SK-N-SH (cell line): ENCODE measurements around the gene G3BP1. TPM values are rescaled to one million over a fixed set of nuclear protein-coding genes. Genes with fewer than 3 reads are reported as not detected.

ENCODE experiments used
- CTCF ChIA-PET: fragments of 300-600, 350-600 bp; formaldehyde crosslinking; extraction: SDS; loops from one replicate; lab custom pipeline; 2021; lab: Yijun Ruan, JAX
- POLR2A ChIA-PET: fragments of 350-600 bp; sonication (Branson Sonifier 250); formaldehyde crosslinking; extraction: SDS; loops from one replicate; lab custom pipeline; 2020; ENCODE audit warnings: antibody characterized with exemption, inconsistent platforms; lab: Yijun Ruan, JAX
- DNase-seq: peaks from one replicate; pipeline ENCODE4 v3.0.0; 2012
- H2AFZ ChIP-seq: fragments of 200-600 bp; sonication (generic); 2 replicates; pipeline ENCODE4 v1.8.1; 2016; ENCODE audit warnings: antibody characterized with exemption, mild to moderate bottlenecking, low read depth
- H3F3A ChIP-seq: fragments of 200-600 bp; sonication (generic); replicated peaks from 2 replicates; pipeline ENCODE3; 2016; ENCODE audit warnings: antibody characterized with exemption, mild to moderate bottlenecking; ENCODE audit not compliant: insufficient read depth
- H3K27ac ChIP-seq, 2 experiments: fragments of 200-500 bp in 1 of 2; fragments of 200-600 bp in 1 of 2; sonication (Bioruptor generic) in 1 of 2; sonication (generic), shearing (Covaris generic) in 1 of 2; 2 replicates each; pipeline versions ENCODE4 v1.5.1 to v1.6.1; 2014 to 2016; ENCODE audit warnings: low read depth in 2 of 2, inconsistent platforms in 1 of 2, low read length in 1 of 2, mild to moderate bottlenecking in 1 of 2, mixed read lengths in 1 of 2
- H3K27me3 ChIP-seq: fragments of 200-600 bp; sonication (generic), shearing (Covaris generic); 2 replicates; pipeline ENCODE4 v1.6.1; 2016; ENCODE audit warnings: mixed run types; ENCODE audit not compliant: insufficient read depth
- H3K36me3 ChIP-seq, 2 experiments: fragments of 200-500 bp in 1 of 2; fragments of 200-600 bp in 1 of 2; sonication (Bioruptor generic) in 1 of 2; sonication (generic) in 1 of 2; replicated peaks in 1 of 2; 2 replicates each; pipeline versions ENCODE3 to v1.5.1; 2014 to 2016; ENCODE audit warnings: low read length in 1 of 2, mild to moderate bottlenecking in 1 of 2; ENCODE audit not compliant: insufficient read depth in 2 of 2, control insufficient read depth in 1 of 2
- H3K4me1 ChIP-seq, 2 experiments: fragments of 200-500 bp in 1 of 2; fragments of 200-600 bp in 1 of 2; sonication (Bioruptor generic) in 1 of 2; sonication (generic), shearing (Covaris generic) in 1 of 2; 2 replicates each; pipeline versions ENCODE4 v1.5.1 to v1.6.1; 2014 to 2016; ENCODE audit warnings: low read depth in 1 of 2, low read length in 1 of 2, mixed run types in 1 of 2; ENCODE audit not compliant: insufficient read depth in 2 of 2, control insufficient read depth in 1 of 2
- H3K4me2 ChIP-seq: fragments of 200-600 bp; sonication (generic), shearing (Covaris generic); 2 replicates; pipeline ENCODE4 v1.6.1; 2017; ENCODE audit warnings: mixed run types
- H3K4me3 ChIP-seq, 2 experiments: fragments of 200-500 bp in 1 of 2; fragments of 200-600 bp in 1 of 2; sonication (Bioruptor generic) in 1 of 2; sonication (generic), shearing (Covaris generic) in 1 of 2; 2 replicates each; pipeline versions ENCODE4 v1.5.1 to v1.8.1; 2014 to 2016; ENCODE audit warnings: low read depth in 2 of 2, inconsistent platforms in 1 of 2, low read length in 1 of 2, mild to moderate bottlenecking in 1 of 2, mixed read lengths in 1 of 2, moderate library complexity in 1 of 2
- H3K79me2 ChIP-seq: fragments of 200-600 bp; sonication (generic); 2 replicates; pipeline ENCODE4 v1.8.1; 2017; ENCODE audit warnings: mild to moderate bottlenecking; ENCODE audit not compliant: insufficient read depth
- H3K9ac ChIP-seq: fragments of 200-600 bp; sonication (generic); 2 replicates; pipeline ENCODE4 v1.6.1; 2017; ENCODE audit warnings: mixed run types
- H3K9me2 ChIP-seq: fragments of 200-600 bp; sonication (generic); 2 replicates; pipeline ENCODE4 v1.6.1; 2017; ENCODE audit warnings: mixed run types
- H3K9me3 ChIP-seq: fragments of 200-600 bp; sonication (generic); 2 replicates; pipeline ENCODE4 v1.6.1; 2017; ENCODE audit warnings: mixed run types, mild to moderate bottlenecking, moderate library complexity
- H4K20me1 ChIP-seq: fragments of 200-600 bp; sonication (generic); 2 replicates; pipeline ENCODE4 v1.6.1; 2017; ENCODE audit warnings: mild to moderate bottlenecking, mixed run types; ENCODE audit not compliant: insufficient read depth
- CHD2 ChIP-seq: fragments of 150-350 bp; IDR thresholded peaks from 2 replicates; pipeline ENCODE4 v1.6.1; 2018; ENCODE audit warnings: low read length; ENCODE audit not compliant: partially characterized antibody
- ELF1 ChIP-seq: IDR thresholded peaks from 2 replicates; pipeline ENCODE4 v1.4.0; 2012
- EP300 ChIP-seq, 2 experiments: IDR thresholded peaks; 2 replicates each; pipeline versions ENCODE4 v1.4.0 to v1.6.1; 2012; ENCODE audit warnings: borderline replicate concordance in 1 of 2, low read depth in 1 of 2, low read length in 1 of 2
- FOXJ3 ChIP-seq: sonication (generic); formaldehyde crosslinking; IDR thresholded peaks from 2 replicates; pipeline ENCODE4 v1.5.1; 2020; ENCODE audit warnings: mild to moderate bottlenecking, missing genetic modification reagents
- FOXM1 ChIP-seq: IDR thresholded peaks from 2 replicates; pipeline ENCODE4 v1.4.0; 2012; ENCODE audit warnings: low read depth, mild to moderate bottlenecking
- GABPA ChIP-seq: IDR thresholded peaks from 2 replicates; pipeline ENCODE4 v1.4.0; 2012; ENCODE audit warnings: low read depth, mild to moderate bottlenecking
- GATA2 ChIP-seq: sonication (generic); formaldehyde crosslinking; IDR thresholded peaks from 2 replicates; pipeline ENCODE4 v1.5.0; 2020; ENCODE audit warnings: mild to moderate bottlenecking, missing genetic modification reagents
- MAX ChIP-seq: IDR thresholded peaks from 2 replicates; pipeline ENCODE4 v1.4.0; 2012; ENCODE audit warnings: low read depth
- MXI1 ChIP-seq: IDR thresholded peaks from 2 replicates; pipeline ENCODE4 v1.6.1; 2012; ENCODE audit warnings: mild to moderate bottlenecking, low read depth, low read length, improper control_type of control experiment
- NFIC ChIP-seq: IDR thresholded peaks from 2 replicates; pipeline ENCODE4 v1.4.0; 2012; ENCODE audit warnings: borderline replicate concordance
- PBX3 ChIP-seq: IDR thresholded peaks from 2 replicates; pipeline ENCODE4; 2012
- POLR2AphosphoS5 ChIP-seq: IDR thresholded peaks from 2 replicates; pipeline ENCODE4 v1.6.1; 2012; ENCODE audit warnings: low read depth, low read length
- RAD21 ChIP-seq: IDR thresholded peaks from 2 replicates; pipeline ENCODE4 v1.6.1; 2012; ENCODE audit warnings: mild to moderate bottlenecking, low read length
- RCOR1 ChIP-seq: fragments of 150-350 bp; IDR thresholded peaks from 2 replicates; pipeline ENCODE4 v1.6.1; 2017; ENCODE audit warnings: antibody characterized with exemption, low read length
- RXRA ChIP-seq: IDR thresholded peaks from 2 replicates; pipeline ENCODE4 v1.4.0; 2012; ENCODE audit warnings: low read depth, mild to moderate bottlenecking, borderline replicate concordance
- SIN3A ChIP-seq: IDR thresholded peaks from 2 replicates; pipeline ENCODE4 v1.6.1; 2012; ENCODE audit warnings: low read depth, mild to moderate bottlenecking, low read length, moderate library complexity, borderline replicate concordance
- SMC3 ChIP-seq: IDR thresholded peaks from 2 replicates; pipeline ENCODE4 v1.6.1; 2012; ENCODE audit warnings: low read depth, low read length, improper control_type of control experiment
- USF1 ChIP-seq: IDR thresholded peaks from 2 replicates; pipeline ENCODE4 v1.4.0; 2012; ENCODE audit warnings: low read depth, borderline replicate concordance
- YY1 ChIP-seq: IDR thresholded peaks from 2 replicates; pipeline ENCODE4 v1.4.0; 2012; ENCODE audit warnings: low read depth, mild to moderate bottlenecking
- polyA plus RNA-seq, 3 experiments: library from polyadenylated mRNA; depleted of rRNA; stranded (reverse); fragments of >200 nt; gene quantifications; 2 replicates each; pipeline ENCODE4 v1.2.3, GENCODE V29; 2012

G3BP1 gene
- polyA plus RNA-seq, 1 of the 3 experiments (the other 2 are of a cell fraction): 21.7 TPM

- H3K9ac ChIP-seq: no peak overlapping the region
- ChIA-PET CTCF (interaction anchor here (0.8 to 5.8 kb wide), 3 partner anchors 25 to 317 kb away, joined by 3 to 27 read pairs (median 4); partner anchors contain the start of gene SLC36A1), POLR2A (no interaction called here)
- H3K9me2 ChIP-seq: no peaks in the 10 kb centered on the region
- H3F3A ChIP-seq: no peaks in the 10 kb centered on the region
- no peaks in the 10 kb centered on the region for H3K4me1 ChIP-seq
- no peaks in the 10 kb centered on the region for H4K20me1 ChIP-seq
- TF ChIP-seq GATA2 (no peak), GABPA (no peak), USF1 (no peak)
- H3K27me3 ChIP-seq: no peaks in the 10 kb centered on the region
- no peak for DNase-seq
- no peaks in the 10 kb centered on the region for H3K36me3 ChIP-seq
- no peak overlapping the region for H3K4me2 ChIP-seq
- no peaks in the 10 kb centered on the region for H3K9me3 ChIP-seq
- no peak overlapping the region for H3K4me3 ChIP-seq
- H3K27ac ChIP-seq: no peak overlapping the region
- H2AFZ ChIP-seq: no peak overlapping the region
- H3K79me2 ChIP-seq: no peaks in the 10 kb centered on the region
Observed at GRCh38 chr5:151764801-151765200, 7.0 kb upstream of the G3BP1 start.

- no peak for DNase-seq
- H3K4me3 ChIP-seq: no peak overlapping the region
- no peaks in the 10 kb centered on the region for H3K9me3 ChIP-seq
- no peaks in the 10 kb centered on the region for H3K9me2 ChIP-seq
- peaks cover 8 to 10% of the 10 kb centered on the region in 2 experiments; a peak in 2 of 4 replicates for H3K4me1 ChIP-seq
- H3K4me2 ChIP-seq: no peak overlapping the region
- H2AFZ ChIP-seq: no peak overlapping the region
- CTCF ChIA-PET: interaction anchor here (1.0 to 5.8 kb wide), 3 partner anchors 20 to 108 kb away, joined by 3 to 27 read pairs (median 5); no protein-coding TSS in a partner anchor
- H3K27me3 ChIP-seq: no peaks in the 10 kb centered on the region
- H3K36me3 ChIP-seq: no peaks in the 10 kb centered on the region
- POLR2A ChIA-PET: no interaction called here
- H3F3A ChIP-seq: no peaks in the 10 kb centered on the region
- no peak overlapping the region for H3K27ac ChIP-seq
- no peak overlapping the region for H3K9ac ChIP-seq
- 0 out of 2 replicates have a peak, but pooled peaks cover 7% of the 10 kb centered on the region for H3K79me2 ChIP-seq
- H4K20me1 ChIP-seq: no peaks in the 10 kb centered on the region
- TF ChIP-seq YY1 (no peak), FOXJ3 (CRISPR knock-in tag) (no peak), RXRA (no peak), MAX (no peak), RAD21 (no peak), SIN3A (no peak), GABPA (no peak), CHD2 (no peak), MXI1 (no peak), FOXM1 (no peak), RCOR1 (no peak), PBX3 (no peak), SMC3 (no peak), NFIC (no peak), ELF1 (no peak), EP300 (IDR thresholded peaks at IDR 0.05; ENCODE audit: borderline replicate concordance in 1 of 2, low read depth in 1 of 2, low read length in 1 of 2) (no peak), POLR2AphosphoS5 (no peak), USF1 (no peak)
Observed at GRCh38 chr5:151766975-151767374, 4.8 kb upstream of the G3BP1 start.
